Hepatocyte (in vitro differentiated cells): ENCODE results near the gene GRID1. TPM values are rescaled to one million over a fixed set of nuclear protein-coding genes. Genes with fewer than 3 reads are reported as not detected.

Experiments
- DNase-seq: peaks from one replicate; pipeline ENCODE4 v3.0.0-alpha.2; 2016; ENCODE audit warnings: low spot score
- H2AFZ ChIP-seq: fragments of 200-600 bp; sonication (generic); 2 replicates; pipeline ENCODE4 v1.6.0; 2016; ENCODE audit warnings: antibody characterized with exemption, mild to moderate bottlenecking
- H3K27ac ChIP-seq: fragments of 200-600 bp; sonication (generic); 2 replicates; pipeline ENCODE4 v1.5.1; 2016; ENCODE audit warnings: mild to moderate bottlenecking
- H3K27me3 ChIP-seq: fragments of 200-600 bp; sonication (generic); 2 replicates; pipeline ENCODE4 v1.6.1; 2016
- H3K36me3 ChIP-seq: fragments of 200-600 bp; sonication (generic); replicated peaks from 2 replicates; pipeline ENCODE4 v1.5.1; 2016; ENCODE audit warnings: low read depth; ENCODE audit not compliant: insufficient read depth
- H3K4me1 ChIP-seq: fragments of 200-600 bp; sonication (generic); 2 replicates; pipeline ENCODE4 v1.5.1; 2016; ENCODE audit warnings: mild to moderate bottlenecking, moderate library complexity; ENCODE audit not compliant: insufficient read depth
- H3K4me2 ChIP-seq: fragments of 200-600 bp; sonication (generic); 2 replicates; pipeline ENCODE4 v1.6.0; 2016
- H3K4me3 ChIP-seq: fragments of 200-600 bp; sonication (generic); 2 replicates; pipeline ENCODE4 v1.5.1; 2016; ENCODE audit warnings: mild to moderate bottlenecking
- H3K79me2 ChIP-seq: fragments of 200-600 bp; sonication (generic); 2 replicates; pipeline ENCODE4 v1.6.0; 2017; ENCODE audit warnings: mild to moderate bottlenecking
- H3K9me2 ChIP-seq: fragments of 200-600 bp; sonication (generic); replicated peaks from 2 replicates; pipeline ENCODE4 v1.6.0; 2017; ENCODE audit warnings: mild to moderate bottlenecking; ENCODE audit not compliant: insufficient read depth
- H3K9me3 ChIP-seq: fragments of 200-600 bp; sonication (generic); 2 replicates; pipeline ENCODE4 v1.5.1; 2016; ENCODE audit warnings: low read depth, mild to moderate bottlenecking
- H4K20me1 ChIP-seq: fragments of 200-600 bp; sonication (generic); 2 replicates; pipeline ENCODE4 v1.6.0; 2016; ENCODE audit warnings: mild to moderate bottlenecking; ENCODE audit not compliant: insufficient read depth, poor library complexity, severe bottlenecking
- EZH2 ChIP-seq: fragments of 200-600 bp; sonication (generic); IDR thresholded peaks from 2 replicates; pipeline ENCODE4 v1.6.1; 2016; ENCODE audit warnings: antibody characterized with exemption, mild to moderate bottlenecking, borderline replicate concordance
- EZH2phosphoT487 ChIP-seq: fragments of 200-600 bp; sonication (generic); IDR thresholded peaks from one replicate; pipeline ENCODE4 v1.6.1; 2018; ENCODE audit warnings: antibody characterized with exemption, mild to moderate bottlenecking, low read depth, moderate library complexity; ENCODE audit not compliant: unreplicated experiment, severe bottlenecking
- WGBS: methylation state at CpG from one replicate; pipeline ENCODE4 v1.1.6; 2016; ENCODE audit warnings: low lambda C conversion rate; ENCODE audit errors: missing lambda C conversion rate; 5-methylcytosine and 5-hydroxymethylcytosine counted together
- polyA plus RNA-seq: library from polyadenylated mRNA; unstranded; fragments of >200 nt; fragmentation: Nextera tagmentation; extraction: Ambion mirVana; gene quantifications from 2 replicates; pipeline ENCODE4 v1.2.1, GENCODE V29; 2016
- total RNA-seq: library from RNA; depleted of rRNA; stranded (reverse); fragments of >200 nt; gene quantifications from 2 replicates; pipeline ENCODE4 v1.2.3, GENCODE V29; 2014
- TF ChIP-seq, protein P1 (sequence below): fragments of 200-600 bp; sonication (generic); IDR thresholded peaks from 2 replicates; pipeline ENCODE4 v1.5.1; 2016; ENCODE audit warnings: antibody characterized with exemption, mild to moderate bottlenecking; ENCODE audit not compliant: poor library complexity

Gene GRID1
- total and polyA plus RNA-seq, 2 experiments from 2014 or later = 0.07 to 0.37 TPM

GRCh38 chr10:86027346-86027745 lies 339.2 kb downstream of the GRID1 start:
- no peak overlapping the region for H2AFZ ChIP-seq
- H3K4me3 ChIP-seq = no peak overlapping the region
- no peaks in the 10 kb centered on the region for H4K20me1 ChIP-seq
- WGBS = 87% methylated on average over 2 of the region's 2 CpGs
- no peaks in the 10 kb centered on the region for H3K36me3 ChIP-seq
- DNase-seq = no peak
- no peak overlapping the region for H3K4me2 ChIP-seq
- H3K79me2 ChIP-seq = no peaks in the 10 kb centered on the region
- H3K4me1 ChIP-seq = no peaks in the 10 kb centered on the region
- H3K27ac ChIP-seq = no peak overlapping the region
- TF ChIP-seq EZH2 (no peak), EZH2phosphoT487 (no peak)
- TF ChIP-seq, protein P1, sequence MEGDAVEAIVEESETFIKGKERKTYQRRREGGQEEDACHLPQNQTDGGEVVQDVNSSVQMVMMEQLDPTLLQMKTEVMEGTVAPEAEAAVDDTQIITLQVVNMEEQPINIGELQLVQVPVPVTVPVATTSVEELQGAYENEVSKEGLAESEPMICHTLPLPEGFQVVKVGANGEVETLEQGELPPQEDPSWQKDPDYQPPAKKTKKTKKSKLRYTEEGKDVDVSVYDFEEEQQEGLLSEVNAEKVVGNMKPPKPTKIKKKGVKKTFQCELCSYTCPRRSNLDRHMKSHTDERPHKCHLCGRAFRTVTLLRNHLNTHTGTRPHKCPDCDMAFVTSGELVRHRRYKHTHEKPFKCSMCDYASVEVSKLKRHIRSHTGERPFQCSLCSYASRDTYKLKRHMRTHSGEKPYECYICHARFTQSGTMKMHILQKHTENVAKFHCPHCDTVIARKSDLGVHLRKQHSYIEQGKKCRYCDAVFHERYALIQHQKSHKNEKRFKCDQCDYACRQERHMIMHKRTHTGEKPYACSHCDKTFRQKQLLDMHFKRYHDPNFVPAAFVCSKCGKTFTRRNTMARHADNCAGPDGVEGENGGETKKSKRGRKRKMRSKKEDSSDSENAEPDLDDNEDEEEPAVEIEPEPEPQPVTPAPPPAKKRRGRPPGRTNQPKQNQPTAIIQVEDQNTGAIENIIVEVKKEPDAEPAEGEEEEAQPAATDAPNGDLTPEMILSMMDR = no peak
- no peaks in the 10 kb centered on the region for H3K9me2 ChIP-seq
- H3K27me3 ChIP-seq = no peaks in the 10 kb centered on the region
- H3K9me3 ChIP-seq = no peaks in the 10 kb centered on the region

DNA sequence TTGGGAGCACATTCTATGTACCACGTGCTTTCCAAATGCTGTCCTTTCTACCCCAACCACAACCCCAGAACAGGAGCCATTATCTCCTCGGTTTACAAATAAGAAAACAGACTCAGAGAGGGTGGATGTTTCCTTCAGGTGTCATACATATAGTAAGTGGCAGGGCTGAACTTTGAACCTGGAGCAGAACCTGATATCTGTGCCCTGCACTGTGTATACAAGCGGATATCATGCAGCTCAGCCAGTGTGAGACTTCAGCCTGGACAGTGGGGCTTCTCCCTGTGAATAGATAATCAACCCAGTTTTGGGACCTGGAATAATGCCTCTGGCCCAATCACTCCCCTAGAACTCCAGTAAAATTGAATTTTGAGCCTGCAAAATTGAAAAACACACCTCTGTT lies 341.1 kb downstream of the GRID1 start:
- WGBS = 81% methylated on average over 3 of the region's 3 CpGs
- Histone ChIP-seq H3K4me2 (no peak overlapping the region), H4K20me1 (no peaks in the 10 kb centered on the region), H3K79me2 (no peaks in the 10 kb centered on the region), H3K4me1 (no peaks in the 10 kb centered on the region), H3K9me2 (no peaks in the 10 kb centered on the region), H3K4me3 (no peak overlapping the region), H3K27ac (no peak overlapping the region), H3K36me3 (no peaks in the 10 kb centered on the region), H2AFZ (no peak overlapping the region), H3K27me3 (no peaks in the 10 kb centered on the region), H3K9me3 (no peaks in the 10 kb centered on the region)
- TF ChIP-seq EZH2phosphoT487 = no peak
- TF ChIP-seq, protein P1 = no peak
- no peak for TF ChIP-seq EZH2
- DNase-seq = no peak

GRCh38 chr10:86024281-86025041 lies 342.1 kb downstream of the GRID1 start:
- H3K9me2 ChIP-seq = no peaks in the 10 kb centered on the region
- H3K36me3 ChIP-seq = no peaks in the 10 kb centered on the region
- WGBS = 60% methylated on average over 8 of the region's 8 CpGs
- no peak overlapping the region for H3K4me2 ChIP-seq
- no peaks in the 10 kb centered on the region for H3K9me3 ChIP-seq
- H2AFZ ChIP-seq = no peak overlapping the region
- no peak for TF ChIP-seq EZH2
- TF ChIP-seq, protein P1 = no peak
- no peak for TF ChIP-seq EZH2phosphoT487
- H3K27ac ChIP-seq = no peak overlapping the region
- H3K4me1 ChIP-seq = no peaks in the 10 kb centered on the region
- H4K20me1 ChIP-seq = no peaks in the 10 kb centered on the region
- no peak overlapping the region for H3K4me3 ChIP-seq
- no peaks in the 10 kb centered on the region for H3K79me2 ChIP-seq
- DNase-seq = no peak
- no peaks in the 10 kb centered on the region for H3K27me3 ChIP-seq
